ENCODE results near the gene KRTAP5-3.

DNA sequence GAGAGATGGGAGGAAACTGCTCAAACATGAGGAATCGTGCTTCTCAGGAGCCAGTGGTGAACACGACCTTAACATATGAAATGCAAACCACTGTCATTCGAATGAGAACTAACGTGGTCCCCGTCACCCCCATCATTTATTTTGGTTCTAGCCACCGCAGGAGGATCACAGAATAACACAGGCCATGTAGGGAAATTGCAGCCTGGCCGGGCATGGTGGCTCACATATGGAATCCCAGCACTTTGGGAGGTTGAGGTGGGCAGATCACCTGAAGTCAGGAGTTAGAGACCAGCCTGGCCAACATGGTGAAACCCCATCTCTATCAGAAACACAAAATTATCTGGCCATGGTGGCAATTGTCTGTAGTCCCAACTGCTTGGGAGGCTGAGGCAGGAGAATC is 48.4 kb upstream of the KRTAP5-3 start:
- TF ChIP-seq, protein P1, sequence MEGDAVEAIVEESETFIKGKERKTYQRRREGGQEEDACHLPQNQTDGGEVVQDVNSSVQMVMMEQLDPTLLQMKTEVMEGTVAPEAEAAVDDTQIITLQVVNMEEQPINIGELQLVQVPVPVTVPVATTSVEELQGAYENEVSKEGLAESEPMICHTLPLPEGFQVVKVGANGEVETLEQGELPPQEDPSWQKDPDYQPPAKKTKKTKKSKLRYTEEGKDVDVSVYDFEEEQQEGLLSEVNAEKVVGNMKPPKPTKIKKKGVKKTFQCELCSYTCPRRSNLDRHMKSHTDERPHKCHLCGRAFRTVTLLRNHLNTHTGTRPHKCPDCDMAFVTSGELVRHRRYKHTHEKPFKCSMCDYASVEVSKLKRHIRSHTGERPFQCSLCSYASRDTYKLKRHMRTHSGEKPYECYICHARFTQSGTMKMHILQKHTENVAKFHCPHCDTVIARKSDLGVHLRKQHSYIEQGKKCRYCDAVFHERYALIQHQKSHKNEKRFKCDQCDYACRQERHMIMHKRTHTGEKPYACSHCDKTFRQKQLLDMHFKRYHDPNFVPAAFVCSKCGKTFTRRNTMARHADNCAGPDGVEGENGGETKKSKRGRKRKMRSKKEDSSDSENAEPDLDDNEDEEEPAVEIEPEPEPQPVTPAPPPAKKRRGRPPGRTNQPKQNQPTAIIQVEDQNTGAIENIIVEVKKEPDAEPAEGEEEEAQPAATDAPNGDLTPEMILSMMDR (IDR thresholded peaks at IDR 0.05; ENCODE audit: poor library complexity): no peak
- no peak for TF ChIP-seq EZH2 (IDR thresholded peaks at IDR 0.05; ENCODE audit: borderline replicate concordance)
- no peak for TF ChIP-seq EZH2phosphoT487 (IDR thresholded peaks at IDR 0.05; ENCODE audit: low read depth, severe bottlenecking, unreplicated experiment)

Data from hepatocyte (in vitro differentiated cells).